ENCODE data around the gene FBXO24.

- TF ChIP-seq, protein P1, sequence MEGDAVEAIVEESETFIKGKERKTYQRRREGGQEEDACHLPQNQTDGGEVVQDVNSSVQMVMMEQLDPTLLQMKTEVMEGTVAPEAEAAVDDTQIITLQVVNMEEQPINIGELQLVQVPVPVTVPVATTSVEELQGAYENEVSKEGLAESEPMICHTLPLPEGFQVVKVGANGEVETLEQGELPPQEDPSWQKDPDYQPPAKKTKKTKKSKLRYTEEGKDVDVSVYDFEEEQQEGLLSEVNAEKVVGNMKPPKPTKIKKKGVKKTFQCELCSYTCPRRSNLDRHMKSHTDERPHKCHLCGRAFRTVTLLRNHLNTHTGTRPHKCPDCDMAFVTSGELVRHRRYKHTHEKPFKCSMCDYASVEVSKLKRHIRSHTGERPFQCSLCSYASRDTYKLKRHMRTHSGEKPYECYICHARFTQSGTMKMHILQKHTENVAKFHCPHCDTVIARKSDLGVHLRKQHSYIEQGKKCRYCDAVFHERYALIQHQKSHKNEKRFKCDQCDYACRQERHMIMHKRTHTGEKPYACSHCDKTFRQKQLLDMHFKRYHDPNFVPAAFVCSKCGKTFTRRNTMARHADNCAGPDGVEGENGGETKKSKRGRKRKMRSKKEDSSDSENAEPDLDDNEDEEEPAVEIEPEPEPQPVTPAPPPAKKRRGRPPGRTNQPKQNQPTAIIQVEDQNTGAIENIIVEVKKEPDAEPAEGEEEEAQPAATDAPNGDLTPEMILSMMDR (IDR thresholded peaks at IDR 0.05 in 8 of 11, conservative IDR thresholded peaks at IDR 0.05 in 3 of 11) = no peak
- TF ChIP-seq POLR2A (IDR thresholded peaks at IDR 0.05) = no peak
Measured at GRCh38 chr7:100626530-100627237, 40.6 kb downstream of the FBXO24 start.
